Naive B cell (primary cell): ENCODE results near the gene AKAP8. TPM values are rescaled to one million over a fixed set of nuclear protein-coding genes. Genes with fewer than 3 reads are reported as not detected.

ENCODE experiments used
- ATAC-seq, 2 donors: fragments of 150-1000 bp; cut with Tn5 transposase; 2 replicates each; pipeline ENCODE4 v1.10.0; 2021; ENCODE audit warnings: low read depth in 2 of 2, mild to moderate bottlenecking in 2 of 2, moderate library complexity in 2 of 2
- DNase-seq: peaks from one replicate; pipeline ENCODE4 v3.0.0; 2022
- H3K27ac Mint-ChIP-seq, 6 donors: one replicate each; pipeline ENCODE4 v1.8.0; 2020 to 2022; ENCODE audit warnings: mild to moderate bottlenecking in 6 of 6, mixed read lengths in 6 of 6, moderate library complexity in 5 of 6, inconsistent platforms in 2 of 6
- H3K27me3 Mint-ChIP-seq, 3 donors: one replicate each; pipeline ENCODE4 v1.8.0; 2021 to 2022; ENCODE audit warnings: mixed read lengths in 3 of 3, mild to moderate bottlenecking in 1 of 3
- H3K36me3 Mint-ChIP-seq, 2 donors: one replicate each; pipeline ENCODE4 v1.8.0; 2020 to 2022; ENCODE audit warnings: mixed read lengths in 2 of 2, inconsistent platforms in 1 of 2, mild to moderate bottlenecking in 1 of 2
- H3K4me1 Mint-ChIP-seq, 3 donors: one replicate each; pipeline ENCODE4 v1.8.0; 2020 to 2022; ENCODE audit warnings: mixed read lengths in 3 of 3, inconsistent platforms in 1 of 3, mild to moderate bottlenecking in 1 of 3, moderate library complexity in 1 of 3
- H3K4me3 Mint-ChIP-seq, 8 donors: one replicate each; pipeline ENCODE4 v1.8.0; 2020 to 2022; ENCODE audit warnings: mild to moderate bottlenecking in 8 of 8, mixed read lengths in 8 of 8, moderate library complexity in 8 of 8, inconsistent platforms in 2 of 8
- H3K9me3 Mint-ChIP-seq, 7 donors: one replicate each; pipeline ENCODE4 v1.8.0; 2020 to 2022; ENCODE audit warnings: mixed read lengths in 7 of 7, mild to moderate bottlenecking in 5 of 7, inconsistent platforms in 2 of 7, moderate library complexity in 1 of 7
- polyA plus RNA-seq, 6 donors: library from polyadenylated mRNA; unstranded; fragments of 300-500 nt; fragmentation: Illumina TruSeq; gene quantifications; one replicate each; pipeline ENCODE4 v1.2.3, GENCODE V29; 2021; ENCODE audit warnings: low read depth in 6 of 6

The AKAP8 gene
- polyA plus RNA-seq, 6 donors from 2014 or later = 14.7 to 27.7 (median 17.9) TPM

- peaks cover 0 to 7% of the 10 kb centered on the region in 2 donors for H3K36me3 Mint-ChIP-seq
- H3K4me1 Mint-ChIP-seq = peaks cover 66 to 98% (median 90%) of the 10 kb centered on the region in 3 donors
- ATAC-seq (no peak), DNase-seq (no peak)
- H3K4me3 Mint-ChIP-seq = peak overlapping the region in 5 of 8 donors; percentile 55 to 72 (median 64)
- no peaks in the 10 kb centered on the region for H3K9me3 Mint-ChIP-seq
- no peaks in the 10 kb centered on the region for H3K27me3 Mint-ChIP-seq
- H3K27ac Mint-ChIP-seq = peak overlapping the region in 3 of 6 donors; percentile 81 to 90 (median 88)
These were observed 65.8 kb downstream of the AKAP8 start for GRCh38 chr19:15313649-15314279.

- no peaks in the 10 kb centered on the region for H3K27me3 Mint-ChIP-seq
- ATAC-seq (no peak), DNase-seq (no peak)
- H3K27ac Mint-ChIP-seq = peak overlapping the region in 4 of 6 donors; percentile 23 to 93 (median 71)
- no peaks in the 10 kb centered on the region for H3K9me3 Mint-ChIP-seq
- peaks cover 55 to 91% (median 85%) of the 10 kb centered on the region in 3 donors for H3K4me1 Mint-ChIP-seq
- H3K36me3 Mint-ChIP-seq = no peaks in the 10 kb centered on the region
- peak overlapping the region in 4 of 8 donors; percentile 40 to 55 (median 48) for H3K4me3 Mint-ChIP-seq
These were observed 72.4 kb downstream of the AKAP8 start for GRCh38 chr19:15307169-15307568.

GRCh38 chr19:15305582-15306334 is 73.8 kb downstream of the AKAP8 start:
- Mint-ChIP-seq H3K4me3 (peak overlapping the region in 3 of 8 donors; percentile 29 to 40 (median 32)), H3K9me3 (no peaks in the 10 kb centered on the region), H3K36me3 (no peaks in the 10 kb centered on the region), H3K27me3 (no peaks in the 10 kb centered on the region), H3K4me1 (peaks cover 55 to 91% (median 82%) of the 10 kb centered on the region in 3 donors), H3K27ac (peak overlapping the region in 3 of 6 donors; percentile 19 to 58 (median 53))
- DNase-seq (no peak), ATAC-seq (no peak)

- Mint-ChIP-seq H3K4me1 (peaks cover 52 to 92% (median 82%) of the 10 kb centered on the region in 3 donors), H3K27me3 (no peaks in the 10 kb centered on the region), H3K9me3 (no peaks in the 10 kb centered on the region), H3K4me3 (peak overlapping the region in 4 of 8 donors; percentile 17 to 64 (median 58)), H3K27ac (peak overlapping the region in 3 of 6 donors; percentile 77 to 96 (median 86)), H3K36me3 (no peaks in the 10 kb centered on the region)
- ATAC-seq (no peak), DNase-seq (no peak)
These were observed 75.4 kb downstream of the AKAP8 start for GRCh38 chr19:15304140-15304705.

Other genes with a start within 250 kb of the AKAP8 start
- gene NOTCH3, start 178.8 kb downstream of the AKAP8 start, polyA plus RNA-seq = not detected
- not detected for gene EPHX3, start 147.3 kb downstream of the AKAP8 start, polyA plus RNA-seq
- gene BRD4, start 47.2 kb downstream of the AKAP8 start, polyA plus RNA-seq = 10 to 100 TPM; 13.5 to 51.9 (median 18.4) TPM
- 100 to 1,000 TPM in 1 of 6 donors, 10 to 100 TPM in 5; 37.8 to 103 (median 53.6) TPM for gene AKAP8L, start 39.2 kb upstream of the AKAP8 start, polyA plus RNA-seq
- 1 to 10 TPM in 1 of 6 donors, under 1 TPM in 5; 0.15 to 1.4 (median 0.66) TPM for gene WIZ, start 70.2 kb upstream of the AKAP8 start, polyA plus RNA-seq
- gene RASAL3, start 84.8 kb upstream of the AKAP8 start, polyA plus RNA-seq = 10 to 100 TPM; 21.8 to 49.9 (median 32.0) TPM
- gene PGLYRP2, start 99.7 kb upstream of the AKAP8 start, polyA plus RNA-seq = not detected
- gene CYP4F22, start 128.7 kb upstream of the AKAP8 start, polyA plus RNA-seq = not detected
- not detected for gene CYP4F8, start 235.4 kb upstream of the AKAP8 start, polyA plus RNA-seq